GM12874 (cell line): ENCODE measurements around the gene IGFBP3.

Experiments
- TF ChIP-seq, protein P1 (sequence below): IDR thresholded peaks from 2 replicates; pipeline ENCODE4 v1.5.1; 2011; ENCODE audit warnings: low read depth, mild to moderate bottlenecking, control low read depth, low read length, moderate library complexity; ENCODE audit not compliant: insufficient read depth

Gene IGFBP3, protein sequence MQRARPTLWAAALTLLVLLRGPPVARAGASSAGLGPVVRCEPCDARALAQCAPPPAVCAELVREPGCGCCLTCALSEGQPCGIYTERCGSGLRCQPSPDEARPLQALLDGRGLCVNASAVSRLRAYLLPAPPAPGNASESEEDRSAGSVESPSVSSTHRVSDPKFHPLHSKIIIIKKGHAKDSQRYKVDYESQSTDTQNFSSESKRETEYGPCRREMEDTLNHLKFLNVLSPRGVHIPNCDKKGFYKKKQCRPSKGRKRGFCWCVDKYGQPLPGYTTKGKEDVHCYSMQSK

DNA sequence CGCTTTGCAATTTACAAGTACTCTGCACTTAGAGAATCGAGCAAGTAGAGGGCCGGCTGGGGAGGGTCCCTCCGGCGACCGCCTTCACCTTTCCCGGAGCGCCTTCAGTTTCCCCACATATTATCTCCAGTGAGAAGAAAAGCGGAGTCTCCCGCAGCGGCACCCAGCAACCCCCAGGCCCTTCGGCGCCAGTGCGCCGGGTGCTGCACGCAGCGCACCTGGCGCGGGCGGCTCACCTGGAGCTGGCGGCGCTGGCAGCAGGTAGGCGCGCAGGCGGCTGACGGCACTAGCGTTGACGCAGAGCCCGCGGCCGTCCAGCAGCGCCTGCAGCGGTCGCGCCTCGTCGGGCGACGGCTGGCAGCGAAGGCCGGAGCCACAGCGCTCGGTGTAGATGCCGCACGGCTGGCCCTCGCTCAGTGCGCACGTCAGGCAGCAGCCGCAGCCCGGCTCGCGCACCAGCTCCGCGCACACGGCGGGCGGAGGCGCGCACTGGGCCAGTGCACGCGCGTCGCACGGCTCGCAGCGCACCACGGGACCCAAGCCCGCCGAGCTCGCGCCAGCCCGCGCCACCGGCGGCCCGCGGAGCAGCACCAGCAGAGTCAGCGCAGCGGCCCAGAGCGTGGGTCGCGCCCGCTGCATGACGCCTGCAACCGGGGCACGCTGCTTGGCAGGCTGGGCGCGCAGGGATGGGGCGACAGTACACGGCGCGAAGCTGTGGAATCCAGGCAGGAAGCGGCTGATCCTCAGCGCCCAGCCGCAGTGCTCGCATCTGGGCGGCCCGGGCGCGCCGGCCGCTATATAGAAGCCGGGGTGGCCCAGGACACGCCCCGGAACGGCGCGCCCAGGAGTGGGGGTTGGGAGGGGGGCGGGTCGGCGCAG lies at the start of gene IGFBP3:
Gene IGFBP3, minus strand, starts transcription at position 771 of the 879 bp plus-strand sequence. Its CDS starts 132 bp downstream, at position 639.
- TF ChIP-seq, protein P1, sequence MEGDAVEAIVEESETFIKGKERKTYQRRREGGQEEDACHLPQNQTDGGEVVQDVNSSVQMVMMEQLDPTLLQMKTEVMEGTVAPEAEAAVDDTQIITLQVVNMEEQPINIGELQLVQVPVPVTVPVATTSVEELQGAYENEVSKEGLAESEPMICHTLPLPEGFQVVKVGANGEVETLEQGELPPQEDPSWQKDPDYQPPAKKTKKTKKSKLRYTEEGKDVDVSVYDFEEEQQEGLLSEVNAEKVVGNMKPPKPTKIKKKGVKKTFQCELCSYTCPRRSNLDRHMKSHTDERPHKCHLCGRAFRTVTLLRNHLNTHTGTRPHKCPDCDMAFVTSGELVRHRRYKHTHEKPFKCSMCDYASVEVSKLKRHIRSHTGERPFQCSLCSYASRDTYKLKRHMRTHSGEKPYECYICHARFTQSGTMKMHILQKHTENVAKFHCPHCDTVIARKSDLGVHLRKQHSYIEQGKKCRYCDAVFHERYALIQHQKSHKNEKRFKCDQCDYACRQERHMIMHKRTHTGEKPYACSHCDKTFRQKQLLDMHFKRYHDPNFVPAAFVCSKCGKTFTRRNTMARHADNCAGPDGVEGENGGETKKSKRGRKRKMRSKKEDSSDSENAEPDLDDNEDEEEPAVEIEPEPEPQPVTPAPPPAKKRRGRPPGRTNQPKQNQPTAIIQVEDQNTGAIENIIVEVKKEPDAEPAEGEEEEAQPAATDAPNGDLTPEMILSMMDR: no peak

DNA sequence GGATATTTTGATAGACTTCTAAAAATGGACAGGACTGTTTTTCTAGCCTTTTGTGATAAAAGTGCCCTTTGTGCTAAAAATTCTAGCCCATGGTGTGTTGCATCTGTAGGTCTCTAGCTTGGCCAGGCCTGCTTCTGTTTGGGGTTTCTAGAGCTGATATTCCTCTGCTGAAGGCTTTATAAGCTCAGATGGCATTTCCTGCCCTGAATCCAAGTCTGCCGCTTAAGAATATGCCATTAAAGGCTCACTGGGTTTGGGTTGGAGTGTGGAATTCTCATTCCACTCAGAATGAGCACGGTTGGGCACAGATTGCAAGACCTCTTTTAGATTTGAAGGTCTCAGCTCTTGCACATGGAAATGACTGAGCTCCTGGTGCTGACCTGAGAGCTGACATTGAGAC lies 49.4 kb upstream of the IGFBP3 start:
- TF ChIP-seq, protein P1: no peak

- TF ChIP-seq, protein P1: no peak
Measured at GRCh38 chr7:45969940-45970339, 48.9 kb upstream of the IGFBP3 start.

DNA sequence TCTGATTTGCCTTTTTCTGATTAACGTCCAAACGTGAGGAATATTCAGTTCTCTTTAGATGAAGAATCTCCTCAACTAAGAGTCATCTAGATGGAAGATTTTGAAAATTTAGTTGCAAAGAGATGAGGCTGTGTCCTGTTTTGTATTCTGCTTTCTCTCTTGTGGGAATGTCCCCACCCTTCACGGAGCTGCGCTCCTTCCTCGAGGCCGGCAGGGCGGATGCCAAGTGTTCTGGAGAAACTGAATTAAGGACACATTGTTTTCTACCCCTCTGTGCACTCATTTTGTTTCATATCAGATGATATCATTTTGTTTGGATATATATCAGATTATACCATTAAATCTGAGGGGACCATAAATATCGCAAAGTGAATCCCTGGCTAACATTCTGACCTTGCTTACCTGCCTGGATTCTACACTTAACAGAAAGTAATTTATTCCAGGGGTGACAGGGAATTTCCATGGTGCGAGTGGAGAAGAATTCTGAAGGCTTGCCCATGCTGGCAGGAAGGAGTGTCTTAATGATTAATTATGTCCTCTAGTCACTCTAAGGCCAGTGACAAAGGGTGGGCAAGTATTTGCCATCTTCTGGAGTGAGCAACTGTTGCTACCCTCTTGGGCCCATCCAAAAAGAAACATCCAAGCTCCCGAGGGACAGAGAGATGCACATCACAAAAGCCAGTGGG lies 47.9 kb upstream of the IGFBP3 start:
- TF ChIP-seq, protein P1: no peak

DNA sequence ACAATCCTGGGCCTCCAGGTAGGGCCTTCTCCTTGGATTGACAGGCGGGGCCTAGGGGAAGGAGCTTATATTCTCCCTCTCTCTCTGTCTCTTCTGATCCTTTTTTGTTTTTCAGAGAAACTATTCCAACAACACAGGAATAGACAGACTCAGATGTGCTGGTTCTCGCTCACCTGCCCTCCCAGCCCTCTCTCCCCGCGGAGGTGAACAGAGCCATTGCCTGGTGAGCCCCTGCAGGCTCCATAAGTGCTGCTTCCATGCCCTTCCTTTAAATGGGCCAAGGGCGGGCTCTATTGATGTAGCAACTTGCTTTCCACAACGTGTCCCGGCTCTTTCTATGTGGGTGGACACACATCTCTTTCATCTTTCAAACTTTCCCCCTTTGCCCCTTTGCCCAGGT lies 47.2 kb upstream of the IGFBP3 start:
- TF ChIP-seq, protein P1: no peak

- TF ChIP-seq, protein P1: no peak
Measured at GRCh38 chr7:45967591-45968157, 46.6 kb upstream of the IGFBP3 start.

- TF ChIP-seq, protein P1: no peak
Measured at GRCh38 chr7:45962861-45963260, 41.8 kb upstream of the IGFBP3 start.
